ENCODE measurements around the gene ABCB6.

- TF ChIP-seq CTCF (IDR thresholded peaks at IDR 0.05) (no peak), POLR2A (IDR thresholded peaks at IDR 0.05) (no peak)
These were observed 42.5 kb upstream of the ABCB6 start for GRCh38 chr2:219261024-219261855.

Data from Peyer's patch (tissue), 4 donors.